ENCODE measurements around the gene HSPB2.

Gene HSPB2

DNA sequence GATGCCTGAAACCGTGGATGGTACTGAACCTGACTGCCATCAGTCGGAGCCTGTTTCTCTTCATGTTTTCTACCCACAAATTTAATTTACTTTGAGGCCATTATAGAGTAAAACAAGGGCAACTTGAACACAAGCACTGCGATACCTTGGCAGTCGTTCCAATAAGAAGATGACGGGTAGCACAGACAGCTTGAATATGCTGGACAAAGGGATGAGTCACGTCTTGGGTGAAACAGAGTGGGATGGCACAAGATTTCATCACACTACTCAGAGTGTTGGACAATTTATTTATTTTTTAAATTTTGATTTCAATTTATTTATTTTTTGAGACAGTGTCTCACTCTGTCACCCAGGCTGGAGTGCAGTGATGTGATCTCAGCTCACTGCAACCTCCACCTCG, 30.3 kb downstream of the HSPB2 start:
- H3K4me3 ChIP-seq (ENCODE audit: control insufficient read depth, low read depth, low read length) = no peak overlapping the region
- TF ChIP-seq, protein P1, sequence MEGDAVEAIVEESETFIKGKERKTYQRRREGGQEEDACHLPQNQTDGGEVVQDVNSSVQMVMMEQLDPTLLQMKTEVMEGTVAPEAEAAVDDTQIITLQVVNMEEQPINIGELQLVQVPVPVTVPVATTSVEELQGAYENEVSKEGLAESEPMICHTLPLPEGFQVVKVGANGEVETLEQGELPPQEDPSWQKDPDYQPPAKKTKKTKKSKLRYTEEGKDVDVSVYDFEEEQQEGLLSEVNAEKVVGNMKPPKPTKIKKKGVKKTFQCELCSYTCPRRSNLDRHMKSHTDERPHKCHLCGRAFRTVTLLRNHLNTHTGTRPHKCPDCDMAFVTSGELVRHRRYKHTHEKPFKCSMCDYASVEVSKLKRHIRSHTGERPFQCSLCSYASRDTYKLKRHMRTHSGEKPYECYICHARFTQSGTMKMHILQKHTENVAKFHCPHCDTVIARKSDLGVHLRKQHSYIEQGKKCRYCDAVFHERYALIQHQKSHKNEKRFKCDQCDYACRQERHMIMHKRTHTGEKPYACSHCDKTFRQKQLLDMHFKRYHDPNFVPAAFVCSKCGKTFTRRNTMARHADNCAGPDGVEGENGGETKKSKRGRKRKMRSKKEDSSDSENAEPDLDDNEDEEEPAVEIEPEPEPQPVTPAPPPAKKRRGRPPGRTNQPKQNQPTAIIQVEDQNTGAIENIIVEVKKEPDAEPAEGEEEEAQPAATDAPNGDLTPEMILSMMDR (IDR thresholded peaks at IDR 0.05; ENCODE audit: control insufficient read depth, insufficient read depth, low read depth, low read length, missing control alignments) = no peak
- DNase-seq (ENCODE audit: low read depth) = peak; percentile 55

DNA sequence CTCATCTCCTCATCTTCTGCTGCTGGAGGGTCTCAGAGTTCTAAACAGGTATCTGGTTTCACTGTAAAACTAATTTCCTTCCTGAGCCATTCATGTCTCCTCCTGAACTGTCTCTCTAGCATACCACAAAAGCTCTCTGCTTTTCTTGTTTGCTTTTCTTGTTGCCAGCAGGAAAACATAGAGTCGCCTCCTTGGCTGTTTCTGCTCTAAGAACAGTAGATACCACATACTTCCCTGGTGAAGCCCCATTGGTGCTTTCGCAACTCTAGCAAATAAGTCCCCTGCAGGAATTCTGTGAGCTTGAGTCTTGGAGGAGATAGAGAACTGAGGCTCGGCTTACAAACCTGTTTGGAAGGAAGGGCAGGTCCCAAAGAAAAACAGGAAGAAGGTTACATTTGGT, 31.6 kb downstream of the HSPB2 start:
- TF ChIP-seq, protein P1 (IDR thresholded peaks at IDR 0.05; ENCODE audit: control insufficient read depth, insufficient read depth, low read depth, low read length, missing control alignments) = no peak
- H3K4me3 ChIP-seq (ENCODE audit: control insufficient read depth, low read depth, low read length) = no peak overlapping the region
- peak; percentile 67 for DNase-seq (ENCODE audit: low read depth)

DNA sequence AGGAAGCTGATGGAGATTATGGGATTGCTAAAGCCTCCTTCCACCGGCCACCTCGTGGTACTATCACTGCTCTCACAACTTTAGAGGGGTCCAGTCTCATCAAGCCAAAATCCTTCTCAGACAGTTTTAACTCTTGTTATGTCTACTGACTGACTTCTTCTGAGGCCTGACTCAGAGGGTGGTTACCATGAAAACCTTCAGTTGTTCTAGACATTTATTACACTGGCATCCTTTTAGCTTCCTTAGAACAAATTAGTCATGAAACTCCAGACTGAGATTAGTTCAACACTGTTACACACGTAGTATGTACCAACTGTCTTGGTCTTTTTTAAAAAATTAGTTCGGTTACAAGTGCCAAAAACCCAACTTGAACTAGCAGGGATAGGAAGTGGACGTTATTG, 32.1 kb downstream of the HSPB2 start:
- DNase-seq (ENCODE audit: low read depth) = peak; percentile 78
- no peak overlapping the region for H3K4me3 ChIP-seq (ENCODE audit: control insufficient read depth, low read depth, low read length)
- TF ChIP-seq, protein P1 (IDR thresholded peaks at IDR 0.05; ENCODE audit: control insufficient read depth, insufficient read depth, low read depth, low read length, missing control alignments) = no peak

DNA sequence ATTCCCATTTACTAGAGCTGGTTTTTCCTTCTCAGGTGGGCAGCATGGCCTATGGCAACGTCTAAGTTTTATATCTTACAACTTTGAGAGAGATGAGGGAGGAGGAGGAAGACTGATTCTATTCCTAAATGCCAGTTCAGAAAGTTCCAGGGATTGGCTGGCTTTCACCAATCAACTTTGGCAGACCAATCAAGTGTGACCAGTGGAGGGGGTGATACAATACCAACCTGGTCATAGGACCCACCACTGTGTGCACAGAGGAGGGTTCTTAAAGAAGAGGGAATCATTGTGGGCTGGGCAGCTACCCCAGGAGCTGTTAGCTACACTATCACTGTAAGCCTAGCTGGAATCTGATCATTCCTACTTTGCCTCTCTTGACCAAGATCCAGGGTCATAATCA, 32.7 kb downstream of the HSPB2 start:
- TF ChIP-seq, protein P1 (IDR thresholded peaks at IDR 0.05; ENCODE audit: control insufficient read depth, insufficient read depth, low read depth, low read length, missing control alignments) = no peak
- no peak overlapping the region for H3K4me3 ChIP-seq (ENCODE audit: control insufficient read depth, low read depth, low read length)
- no peak for DNase-seq (ENCODE audit: low read depth)

DNA sequence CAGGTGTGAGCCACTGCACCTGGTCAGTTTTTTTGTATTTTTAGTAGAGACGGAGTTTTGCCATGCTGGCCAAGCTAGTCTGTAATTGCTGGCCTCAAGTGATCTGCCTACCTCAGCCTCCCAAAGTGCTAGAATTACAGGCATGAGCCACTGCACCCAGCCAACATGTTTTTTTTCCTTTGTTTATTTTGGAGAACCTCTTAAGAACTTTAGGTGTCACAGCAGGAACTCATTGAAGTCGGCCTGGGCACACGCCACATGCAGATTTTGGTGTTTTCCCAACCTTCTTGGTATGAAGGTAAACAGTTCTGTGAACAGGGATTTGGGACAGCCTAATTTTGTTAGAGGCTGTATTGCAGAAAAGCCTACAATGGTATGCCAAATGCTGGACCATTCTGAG, 34.0 kb downstream of the HSPB2 start:
- TF ChIP-seq, protein P1 (IDR thresholded peaks at IDR 0.05; ENCODE audit: control insufficient read depth, insufficient read depth, low read depth, low read length, missing control alignments) = no peak
- no peak for DNase-seq (ENCODE audit: low read depth)
- no peak overlapping the region for H3K4me3 ChIP-seq (ENCODE audit: control insufficient read depth, low read depth, low read length)

DNA sequence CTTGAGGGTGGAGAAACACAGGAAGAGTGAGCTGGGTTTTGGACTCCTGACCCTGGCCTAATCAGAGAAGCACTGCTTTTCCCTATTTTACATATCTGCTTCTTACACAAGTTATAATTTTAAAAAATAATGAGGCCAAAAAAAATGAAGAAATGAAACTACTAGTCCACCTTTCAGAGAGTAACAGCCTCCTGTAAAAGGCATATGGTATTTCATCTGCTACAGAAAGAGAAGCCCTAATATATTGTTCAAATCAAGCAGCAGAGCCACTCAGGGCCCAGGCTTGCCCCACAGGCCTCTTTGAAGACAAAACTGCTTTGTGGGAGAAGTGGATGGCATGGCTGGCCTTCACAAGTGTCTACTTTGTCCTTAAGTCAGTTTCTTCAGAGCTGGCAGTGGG, 34.6 kb downstream of the HSPB2 start:
- TF ChIP-seq, protein P1 (IDR thresholded peaks at IDR 0.05; ENCODE audit: control insufficient read depth, insufficient read depth, low read depth, low read length, missing control alignments) = no peak
- no peak for DNase-seq (ENCODE audit: low read depth)
- no peak overlapping the region for H3K4me3 ChIP-seq (ENCODE audit: control insufficient read depth, low read depth, low read length)
